ENCODE measurements around the gene HLA-DPA1. TPM values are rescaled to one million over a fixed set of nuclear protein-coding genes. Genes with fewer than 3 reads are reported as not detected.
A peak's percentile ranks its signal among the peaks of the same experiment; 100 is the strongest.

HLA-DPA1 gene
- total RNA-seq = 10 to 100 TPM; 12.1 to 15.3 TPM

- peak; percentile 52 for DNase-seq
- no peaks in the 10 kb centered on the region for H3K9me3 Mint-ChIP-seq
- CTCF ChIA-PET = interaction anchor here (1.6 kb wide), 1 partner anchor 60 kb away, joined by 8 read pairs; no protein-coding TSS in a partner anchor
- H3K27ac Mint-ChIP-seq = peak within 1 kb of the TSS; percentile 14
- H3K27me3 Mint-ChIP-seq (ENCODE audit: low read depth) = peaks cover 4% of the 10 kb centered on the region
- no peaks in the 10 kb centered on the region for H3K36me3 Mint-ChIP-seq (ENCODE audit: low read depth)
- H3K4me3 Mint-ChIP-seq = peak within 1 kb of the TSS; percentile 67
- peaks cover 25% of the 10 kb centered on the region for H3K4me1 Mint-ChIP-seq (ENCODE audit: low read depth)
- intact Hi-C loops (cut with micrococcal nuclease) = no loop called here
These were observed at the start of gene HLA-DPA1 for GRCh38 chr6:33073431-33073871. Gene HLA-DPA1 (minus strand): TSS chr6:33073649.

GRCh38 chr6:33123181-33123580, 49.7 kb upstream of the HLA-DPA1 start:
- peaks cover 1% of the 10 kb centered on the region for H3K36me3 Mint-ChIP-seq (ENCODE audit: low read depth)
- intact Hi-C loops (cut with micrococcal nuclease) = loop anchor here (1.0 kb wide), 1 partner anchor 125 kb away; no protein-coding TSS in a partner anchor
- H3K9me3 Mint-ChIP-seq = peaks cover 8% of the 10 kb centered on the region
- H3K4me3 Mint-ChIP-seq = no peak overlapping the region
- no peaks in the 10 kb centered on the region for H3K4me1 Mint-ChIP-seq (ENCODE audit: low read depth)
- no peak for DNase-seq
- H3K27me3 Mint-ChIP-seq (ENCODE audit: low read depth) = peaks cover 8% of the 10 kb centered on the region
- H3K27ac Mint-ChIP-seq = no peak overlapping the region
- CTCF ChIA-PET = interaction anchor here (1.6 to 4.7 kb wide), 5 partner anchors 13 to 124 kb away, joined by 5 to 43 read pairs (median 30); no protein-coding TSS in a partner anchor

DNA sequence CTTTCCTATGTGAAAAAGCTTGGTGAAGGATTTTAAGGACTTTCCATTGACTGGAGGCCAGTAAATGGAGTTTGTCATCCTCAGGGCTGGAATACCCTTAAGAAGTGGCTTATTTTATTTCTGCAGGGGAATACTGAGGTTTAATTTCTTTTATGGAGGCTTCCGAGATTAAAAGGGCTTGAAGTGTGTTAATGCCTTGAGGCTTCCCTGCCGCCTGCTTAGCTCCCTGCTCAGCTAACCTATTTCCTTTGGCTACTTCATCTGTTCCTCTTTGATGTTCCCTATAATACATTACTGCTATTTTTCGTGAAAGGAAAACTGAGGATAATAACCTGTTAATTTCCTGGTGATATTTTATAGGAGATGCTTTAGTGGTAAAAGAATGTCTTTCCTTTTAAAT, 46.6 kb upstream of the HLA-DPA1 start:
- CTCF ChIA-PET = interaction anchor here (0.6 to 3.8 kb wide), 13 partner anchors 8 to 244 kb away, joined by 3 to 31 read pairs (median 6); no protein-coding TSS in a partner anchor
- peaks cover 29% of the 10 kb centered on the region for H3K27me3 Mint-ChIP-seq (ENCODE audit: low read depth)

DNA sequence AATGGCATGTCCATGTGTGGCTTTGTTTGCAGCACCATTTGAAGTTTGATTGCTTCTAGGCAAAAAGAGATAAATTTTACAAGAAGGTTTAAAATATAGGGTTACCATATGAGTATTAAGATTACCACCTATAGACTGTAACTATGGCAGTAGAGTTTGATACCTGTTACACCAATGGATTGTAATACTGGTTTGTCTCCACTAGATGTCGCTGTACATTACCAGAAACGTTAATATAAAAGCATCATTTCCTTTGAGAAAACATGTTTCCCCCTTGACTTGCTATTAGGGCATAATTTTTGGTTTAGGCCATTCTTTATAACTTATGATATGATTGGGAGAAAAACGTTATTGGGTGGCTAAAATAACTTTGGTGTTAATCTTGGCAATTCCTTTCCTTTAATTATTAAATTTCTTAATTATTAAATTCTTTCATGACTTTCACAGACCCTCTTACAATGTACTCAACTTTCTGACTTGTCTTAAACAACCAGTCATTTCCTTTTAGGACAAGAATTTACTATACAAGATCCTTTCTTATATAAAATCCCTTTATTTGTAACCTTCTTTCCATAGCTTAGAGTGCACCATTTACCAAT, 45.2 kb upstream of the HLA-DPA1 start:
- no peak for DNase-seq
- CTCF ChIA-PET = interaction anchor here (0.7 to 3.8 kb wide), 4 partner anchors 9 to 129 kb away, joined by 3 to 31 read pairs (median 6); no protein-coding TSS in a partner anchor
- intact Hi-C loops (cut with micrococcal nuclease) = loop anchor here (1.0 to 10.0 kb wide), 4 partner anchors 30 to 226 kb away; no protein-coding TSS in a partner anchor
- Mint-ChIP-seq H3K36me3 (ENCODE audit: low read depth) (no peaks in the 10 kb centered on the region), H3K27me3 (ENCODE audit: low read depth) (peaks cover 37% of the 10 kb centered on the region), H3K4me3 (no peak overlapping the region), H3K9me3 (peaks cover 2% of the 10 kb centered on the region), H3K27ac (no peak overlapping the region), H3K4me1 (ENCODE audit: low read depth) (peaks cover 7% of the 10 kb centered on the region)

More for the DNA sequence above, 46.6 kb upstream of the HLA-DPA1 start:
- Mint-ChIP-seq H3K9me3 (peaks cover 8% of the 10 kb centered on the region), H3K27ac (no peak overlapping the region), H3K36me3 (ENCODE audit: low read depth) (peaks cover 1% of the 10 kb centered on the region), H3K4me1 (ENCODE audit: low read depth) (peaks cover 7% of the 10 kb centered on the region), H3K4me3 (no peak overlapping the region)
- intact Hi-C loops (cut with micrococcal nuclease) = no loop called here
- DNase-seq = no peak

- CTCF ChIA-PET = interaction anchor here (0.7 to 1.5 kb wide), 2 partner anchors 131 to 485 kb away, joined by 3 to 5 read pairs; no protein-coding TSS in a partner anchor
- Mint-ChIP-seq H3K36me3 (ENCODE audit: low read depth) (no peaks in the 10 kb centered on the region), H3K4me3 (no peak overlapping the region), H3K9me3 (no peaks in the 10 kb centered on the region), H3K27me3 (ENCODE audit: low read depth) (peaks cover 41% of the 10 kb centered on the region), H3K4me1 (ENCODE audit: low read depth) (peaks cover 7% of the 10 kb centered on the region), H3K27ac (no peak overlapping the region)
- DNase-seq = no peak
- intact Hi-C loops (cut with micrococcal nuclease) = loop anchor here (1.0 to 10.0 kb wide), 4 partner anchors 30 to 227 kb away; no protein-coding TSS in a partner anchor
These were observed 44.4 kb upstream of the HLA-DPA1 start for GRCh38 chr6:33117811-33118277.

DNA sequence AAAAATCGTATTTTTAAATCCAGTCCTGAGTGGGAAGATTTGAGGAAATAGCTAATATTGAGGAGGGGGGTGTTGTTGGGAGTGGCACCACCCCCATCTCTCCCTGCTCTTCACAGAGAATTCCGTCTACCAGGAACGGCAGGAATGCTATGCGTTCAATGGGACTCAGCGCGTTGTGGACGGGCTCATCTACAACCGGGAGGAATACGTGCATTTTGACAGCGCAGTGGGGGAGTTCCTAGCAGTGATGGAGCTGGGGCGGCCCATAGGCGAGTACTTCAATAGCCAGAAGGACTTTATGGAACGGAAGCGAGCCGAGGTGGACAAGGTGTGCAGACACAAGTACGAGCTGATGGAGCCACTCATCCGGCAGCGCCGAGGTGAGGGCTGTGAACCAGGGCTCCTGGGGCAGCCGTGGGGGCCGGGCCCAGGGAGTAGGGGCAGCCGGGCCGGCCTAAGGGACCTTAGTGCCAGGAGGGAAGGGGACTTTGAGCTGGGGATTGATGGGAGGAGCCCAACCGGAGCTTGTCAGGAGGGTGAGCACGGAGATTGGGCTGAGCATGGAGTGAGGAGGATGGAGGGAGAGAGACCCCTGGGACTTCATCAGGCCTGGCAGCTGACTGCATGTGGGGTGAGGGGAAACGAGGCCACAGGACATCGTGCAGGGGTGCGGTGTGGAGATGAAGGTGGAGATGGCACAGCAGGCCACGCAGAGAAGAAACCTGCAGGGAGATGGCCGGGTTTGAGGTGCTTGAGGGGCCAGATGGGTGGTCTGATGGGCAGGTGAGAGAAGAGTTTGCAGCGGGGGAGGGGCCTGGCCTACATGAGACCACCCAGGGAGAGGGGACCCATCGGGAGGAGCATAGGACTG, 43.6 kb upstream of the HLA-DPA1 start:
- Mint-ChIP-seq H3K4me3 (no peak overlapping the region), H3K27ac (no peak overlapping the region), H3K27me3 (ENCODE audit: low read depth) (peaks cover 44% of the 10 kb centered on the region), H3K36me3 (ENCODE audit: low read depth) (no peaks in the 10 kb centered on the region), H3K4me1 (ENCODE audit: low read depth) (peaks cover 7% of the 10 kb centered on the region), H3K9me3 (no peaks in the 10 kb centered on the region)
- DNase-seq = no peak
- CTCF ChIA-PET = interaction anchor here (0.7 to 1.5 kb wide), 4 partner anchors 12 to 241 kb away, joined by 3 to 5 read pairs (median 4); no protein-coding TSS in a partner anchor
- intact Hi-C loops (cut with micrococcal nuclease) = loop anchor here (5.0 to 10.0 kb wide), 2 partner anchors 45 to 228 kb away; no protein-coding TSS in a partner anchor

DNA sequence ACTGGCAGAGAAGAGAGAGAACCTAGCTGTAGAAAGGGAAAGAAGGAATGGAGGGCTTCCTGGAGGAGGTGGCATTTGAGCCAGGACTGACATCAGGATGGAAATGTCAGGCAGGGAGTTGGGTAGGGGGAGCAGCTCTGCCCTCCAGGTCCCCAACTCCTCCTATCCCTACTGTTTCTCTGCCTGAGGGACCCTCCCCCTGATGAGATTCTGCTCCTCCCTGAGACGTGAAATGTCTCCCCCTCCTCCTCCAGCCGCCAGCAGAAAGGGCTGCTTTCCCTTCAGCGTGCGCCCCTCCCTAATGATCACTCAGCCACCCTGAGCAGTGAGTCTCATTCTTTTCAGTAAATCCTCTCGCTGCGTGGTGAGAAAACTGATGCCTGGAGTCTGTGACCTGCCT, 43.0 kb upstream of the HLA-DPA1 start:
- Mint-ChIP-seq H3K27ac (no peak overlapping the region), H3K4me1 (ENCODE audit: low read depth) (peaks cover 7% of the 10 kb centered on the region), H3K4me3 (no peak overlapping the region), H3K9me3 (no peaks in the 10 kb centered on the region), H3K36me3 (ENCODE audit: low read depth) (no peaks in the 10 kb centered on the region), H3K27me3 (ENCODE audit: low read depth) (peaks cover 44% of the 10 kb centered on the region)
- intact Hi-C loops (cut with micrococcal nuclease) = loop anchor here (5.0 to 10.0 kb wide), 2 partner anchors 46 to 228 kb away; no protein-coding TSS in a partner anchor
- no peak for DNase-seq
- CTCF ChIA-PET = interaction anchor here (0.7 to 0.8 kb wide), 3 partner anchors 12 to 241 kb away, joined by 3 to 4 read pairs (median 3); no protein-coding TSS in a partner anchor

- CTCF ChIA-PET = interaction anchor here (0.7 to 1.7 kb wide), 3 partner anchors 12 to 114 kb away, joined by 3 to 9 read pairs (median 3); no protein-coding TSS in a partner anchor
These were observed 41.0 kb upstream of the HLA-DPA1 start for GRCh38 chr6:33114406-33114805.

GRCh38 chr6:33113755-33114154, 40.3 kb upstream of the HLA-DPA1 start:
- Mint-ChIP-seq H3K36me3 (ENCODE audit: low read depth) (no peaks in the 10 kb centered on the region), H3K4me1 (ENCODE audit: low read depth) (peaks cover 7% of the 10 kb centered on the region), H3K27ac (no peak overlapping the region), H3K4me3 (no peak overlapping the region), H3K27me3 (ENCODE audit: low read depth) (peaks cover 56% of the 10 kb centered on the region), H3K9me3 (no peaks in the 10 kb centered on the region)
- intact Hi-C loops (cut with micrococcal nuclease) = loop anchor here (10.0 kb wide), 1 partner anchor 231 kb away; no protein-coding TSS in a partner anchor
- CTCF ChIA-PET = interaction anchor here (0.7 to 1.7 kb wide), 3 partner anchors 12 to 114 kb away, joined by 3 to 9 read pairs (median 3); no protein-coding TSS in a partner anchor
- DNase-seq = no peak

More at GRCh38 chr6:33114406-33114805, 41.0 kb upstream of the HLA-DPA1 start:
- no peak for DNase-seq
- H3K27ac Mint-ChIP-seq = no peak overlapping the region
- peaks cover 7% of the 10 kb centered on the region for H3K4me1 Mint-ChIP-seq (ENCODE audit: low read depth)
- peaks cover 54% of the 10 kb centered on the region for H3K27me3 Mint-ChIP-seq (ENCODE audit: low read depth)
- H3K4me3 Mint-ChIP-seq = no peak overlapping the region
- intact Hi-C loops (cut with micrococcal nuclease) = loop anchor here (10.0 kb wide), 1 partner anchor 230 kb away; no protein-coding TSS in a partner anchor
- H3K9me3 Mint-ChIP-seq = no peaks in the 10 kb centered on the region
- H3K36me3 Mint-ChIP-seq (ENCODE audit: low read depth) = no peaks in the 10 kb centered on the region

DNA sequence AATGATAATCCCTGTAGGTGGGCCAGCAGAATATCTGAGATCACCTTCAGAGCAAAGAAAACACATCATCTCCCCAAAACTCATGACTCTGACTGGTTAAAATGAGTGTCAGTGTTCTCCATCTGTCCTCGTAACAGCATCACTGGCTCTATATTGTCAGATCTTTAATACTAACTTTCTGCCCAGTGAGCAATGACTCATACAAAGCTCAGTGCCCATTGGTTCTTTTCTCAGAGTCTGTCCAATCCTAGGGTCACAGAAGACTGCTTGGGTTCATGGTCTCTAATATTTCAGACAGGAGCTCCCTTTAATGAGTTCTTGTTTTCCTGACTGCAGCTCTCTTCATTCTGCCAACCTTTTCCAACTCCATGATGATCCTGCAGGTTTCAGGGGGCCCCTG, 38.7 kb upstream of the HLA-DPA1 start:
- H3K4me1 Mint-ChIP-seq (ENCODE audit: low read depth) = peaks cover 2% of the 10 kb centered on the region
- CTCF ChIA-PET = interaction anchor here (1.3 to 1.4 kb wide), 2 partner anchors 8 to 17 kb away, joined by 5 to 6 read pairs; no protein-coding TSS in a partner anchor
- peak; percentile 28 for DNase-seq
- intact Hi-C loops (cut with micrococcal nuclease) = loop anchor here (10.0 kb wide), 1 partner anchor 233 kb away; no protein-coding TSS in a partner anchor
- H3K36me3 Mint-ChIP-seq (ENCODE audit: low read depth) = no peaks in the 10 kb centered on the region
- no peak overlapping the region for H3K4me3 Mint-ChIP-seq
- peaks cover 49% of the 10 kb centered on the region for H3K27me3 Mint-ChIP-seq (ENCODE audit: low read depth)
- H3K9me3 Mint-ChIP-seq = no peaks in the 10 kb centered on the region
- H3K27ac Mint-ChIP-seq = no peak overlapping the region

DNA sequence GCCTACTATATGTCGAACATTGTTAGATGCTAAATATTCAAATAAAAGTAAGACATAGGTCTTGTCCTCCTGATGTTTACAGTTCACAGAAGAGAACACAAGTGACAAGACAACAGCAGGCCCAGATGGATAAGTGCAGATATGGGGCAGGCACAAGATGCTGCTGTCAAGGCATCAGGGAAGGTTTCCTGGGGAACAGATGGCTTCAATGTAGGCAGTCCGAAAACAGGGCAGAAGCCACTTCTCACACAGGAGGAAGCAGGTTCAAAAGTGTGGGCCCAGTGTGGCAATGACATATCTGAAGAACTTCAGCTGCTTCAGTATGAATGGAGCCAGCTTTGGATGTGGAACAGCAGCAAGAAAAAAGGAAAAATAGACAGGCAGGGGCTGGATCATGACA, 34.9 kb upstream of the HLA-DPA1 start:
- Mint-ChIP-seq H3K36me3 (ENCODE audit: low read depth) (no peaks in the 10 kb centered on the region), H3K4me1 (ENCODE audit: low read depth) (no peaks in the 10 kb centered on the region), H3K27ac (no peak overlapping the region), H3K27me3 (ENCODE audit: low read depth) (peaks cover 24% of the 10 kb centered on the region), H3K4me3 (no peak overlapping the region), H3K9me3 (no peaks in the 10 kb centered on the region)
- intact Hi-C loops (cut with micrococcal nuclease) = no loop called here
- no peak for DNase-seq
- CTCF ChIA-PET = interaction anchor here (1.4 kb wide), 1 partner anchor 12 kb away, joined by 4 read pairs; no protein-coding TSS in a partner anchor

Data from activated naive CD4-positive, alpha-beta T cell treated with anti-CD3 and anti-CD28 coated beads for 36 hours (primary cell).